Gastroesophageal sphincter (tissue), 4 donors: Measurements from ENCODE around the gene GPR132. TPM values are rescaled to one million over a fixed set of nuclear protein-coding genes. Genes with fewer than 3 reads are reported as not detected.
"Not testable (repeated sequence)": the region's sequence is repeated elsewhere in the genome, so short reads cannot be mapped to it uniquely, and the experiment has no call there.

Experiments used
- ATAC-seq: fragments of 150-250 bp; one replicate; pipeline ENCODE4 v1.9.1; 2016; ENCODE audit warnings: mild to moderate bottlenecking, moderate library complexity
- H3K27ac ChIP-seq, 4 donors: fragments of 200-600 bp; sonication (generic) in 3 of 4; 1 replicate in 3 of 4; 2 replicates in 1 of 4; pipeline ENCODE4 v1.5.1; 2016 to 2019
- H3K27me3 ChIP-seq: fragments of 200-600 bp; sonication (generic); one replicate; pipeline ENCODE4 v1.5.1; 2019
- H3K36me3 ChIP-seq, 2 donors: fragments of 200-600 bp; sonication (generic); one replicate each; pipeline ENCODE4 v1.5.1; 2019; ENCODE audit warnings: control low read depth in 1 of 2
- H3K4me1 ChIP-seq, 3 donors: fragments of 200-600 bp; sonication (generic); 1 replicate in 2 of 3; 2 replicates in 1 of 3; pipeline ENCODE4 v1.5.1; 2016 to 2019; ENCODE audit warnings: control low read depth in 2 of 3
- H3K4me3 ChIP-seq, 2 donors: fragments of 200-600 bp; sonication (generic); one replicate each; pipeline ENCODE4 v1.5.1; 2019; ENCODE audit warnings: mild to moderate bottlenecking in 1 of 2, moderate library complexity in 1 of 2
- H3K9me3 ChIP-seq, 3 donors: fragments of 200-600 bp; sonication (generic); one replicate each; pipeline ENCODE4 v1.5.1; 2017 to 2019; ENCODE audit warnings: control low read depth in 2 of 3
- EP300 ChIP-seq: sonication (generic); formaldehyde crosslinking; IDR thresholded peaks from one replicate; pipeline ENCODE4 v1.6.1; 2017; ENCODE audit warnings: antibody characterized with exemption, mild to moderate bottlenecking
- POLR2A ChIP-seq, 2 donors: fragments of 450-650 bp; IDR thresholded peaks; one replicate each; pipeline ENCODE4 v1.6.1; 2017; ENCODE audit warnings: antibody characterized with exemption in 2 of 2, mild to moderate bottlenecking in 2 of 2, moderate library complexity in 1 of 2
- POLR2AphosphoS5 ChIP-seq: sonication (generic); formaldehyde crosslinking; IDR thresholded peaks from one replicate; pipeline ENCODE4 v1.6.1; 2017; ENCODE audit warnings: antibody characterized with exemption
- WGBS, 2 donors: methylation state at CpG; one replicate each; pipeline ENCODE4 v1.1.5; 2018; ENCODE audit warnings: low coverage in 1 of 2; 5-methylcytosine and 5-hydroxymethylcytosine counted together
- total RNA-seq, 4 donors: library from RNA; depleted of rRNA; stranded (reverse); fragments of >200 nt; gene quantifications; one replicate each; pipeline ENCODE4 v1.1.0, GENCODE V29; 2016
- TF ChIP-seq, protein P1 (sequence below), 4 experiments: fragments of 200-600 bp in 2 of 4; fragments of 450-650 bp in 2 of 4; sonication (generic) in 1 of 4; IDR thresholded peaks; one replicate each; pipeline ENCODE4 v1.5.1; 2017 to 2019; ENCODE audit warnings: antibody characterized with exemption in 4 of 4, mild to moderate bottlenecking in 2 of 4, moderate library complexity in 2 of 4

The GPR132 gene
- total RNA-seq, 4 donors from 2014 or later, result 1.0 to 3.2 (median 2.1) TPM

DNA sequence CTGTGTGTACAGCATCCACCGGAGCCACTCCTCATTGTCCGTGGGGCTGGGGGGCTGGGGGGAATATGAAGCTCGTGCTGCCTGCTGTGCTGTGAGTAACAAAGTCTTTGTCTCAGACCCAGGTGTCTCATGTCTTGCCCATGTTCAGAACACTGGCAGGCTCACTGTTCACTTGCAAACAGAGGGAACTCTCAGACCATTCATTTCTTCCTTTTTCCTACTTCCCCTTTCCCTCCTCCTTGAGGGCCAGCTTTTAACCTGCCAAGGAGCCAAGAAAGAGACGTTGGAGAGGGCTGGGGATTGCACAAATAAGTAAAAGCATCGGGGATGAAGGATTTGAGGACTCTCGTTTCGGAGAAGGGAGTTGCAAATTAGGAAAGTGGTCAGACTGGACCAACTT is 21.6 kb downstream of the GPR132 start:
- Histone ChIP-seq H3K4me3 (no peak overlapping the region), H3K27ac (no peak overlapping the region), H3K27me3 (no peaks in the 10 kb centered on the region), H3K4me1 (peaks cover 0 to 16% (median 0%) of the 10 kb centered on the region in 3 donors), H3K9me3 (no peaks in the 10 kb centered on the region), H3K36me3 (no peaks in the 10 kb centered on the region)
- 53 to 100% methylated on average over 1 to 3 of the region's 7 CpGs for WGBS, 2 donors
- ATAC-seq, result no peak
- TF ChIP-seq POLR2A (IDR thresholded peaks at IDR 0.05), result no peak
- no peak for TF ChIP-seq EP300
- TF ChIP-seq POLR2AphosphoS5, result no peak
- TF ChIP-seq, protein P1, sequence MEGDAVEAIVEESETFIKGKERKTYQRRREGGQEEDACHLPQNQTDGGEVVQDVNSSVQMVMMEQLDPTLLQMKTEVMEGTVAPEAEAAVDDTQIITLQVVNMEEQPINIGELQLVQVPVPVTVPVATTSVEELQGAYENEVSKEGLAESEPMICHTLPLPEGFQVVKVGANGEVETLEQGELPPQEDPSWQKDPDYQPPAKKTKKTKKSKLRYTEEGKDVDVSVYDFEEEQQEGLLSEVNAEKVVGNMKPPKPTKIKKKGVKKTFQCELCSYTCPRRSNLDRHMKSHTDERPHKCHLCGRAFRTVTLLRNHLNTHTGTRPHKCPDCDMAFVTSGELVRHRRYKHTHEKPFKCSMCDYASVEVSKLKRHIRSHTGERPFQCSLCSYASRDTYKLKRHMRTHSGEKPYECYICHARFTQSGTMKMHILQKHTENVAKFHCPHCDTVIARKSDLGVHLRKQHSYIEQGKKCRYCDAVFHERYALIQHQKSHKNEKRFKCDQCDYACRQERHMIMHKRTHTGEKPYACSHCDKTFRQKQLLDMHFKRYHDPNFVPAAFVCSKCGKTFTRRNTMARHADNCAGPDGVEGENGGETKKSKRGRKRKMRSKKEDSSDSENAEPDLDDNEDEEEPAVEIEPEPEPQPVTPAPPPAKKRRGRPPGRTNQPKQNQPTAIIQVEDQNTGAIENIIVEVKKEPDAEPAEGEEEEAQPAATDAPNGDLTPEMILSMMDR (IDR thresholded peaks at IDR 0.05), result no peak

DNA sequence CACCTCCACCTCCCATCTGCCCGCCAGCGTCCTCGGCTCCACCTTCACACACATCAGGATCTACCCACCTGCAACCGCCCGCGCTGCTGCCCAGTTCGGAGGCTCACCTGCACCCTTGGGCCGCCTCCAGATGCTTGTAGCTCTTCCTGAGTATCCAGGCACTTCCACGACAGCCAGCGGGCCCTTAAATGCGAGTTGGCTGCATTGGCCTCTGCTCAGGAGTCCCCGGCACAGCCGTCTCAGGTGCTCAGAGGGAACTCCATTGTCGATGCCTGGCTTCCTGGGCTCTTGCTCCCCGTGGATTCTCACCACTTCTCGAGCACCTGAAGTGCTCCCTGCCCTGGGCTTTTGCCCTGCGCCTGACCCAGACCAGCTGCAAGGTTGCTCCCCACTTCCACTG is 22.4 kb downstream of the GPR132 start:
- TF ChIP-seq, protein P1 (IDR thresholded peaks at IDR 0.05), result no peak
- TF ChIP-seq EP300 (no peak), POLR2AphosphoS5 (no peak), POLR2A (IDR thresholded peaks at IDR 0.05) (no peak)
- no peaks in the 10 kb centered on the region for H3K36me3 ChIP-seq
- no peak for ATAC-seq

DNA sequence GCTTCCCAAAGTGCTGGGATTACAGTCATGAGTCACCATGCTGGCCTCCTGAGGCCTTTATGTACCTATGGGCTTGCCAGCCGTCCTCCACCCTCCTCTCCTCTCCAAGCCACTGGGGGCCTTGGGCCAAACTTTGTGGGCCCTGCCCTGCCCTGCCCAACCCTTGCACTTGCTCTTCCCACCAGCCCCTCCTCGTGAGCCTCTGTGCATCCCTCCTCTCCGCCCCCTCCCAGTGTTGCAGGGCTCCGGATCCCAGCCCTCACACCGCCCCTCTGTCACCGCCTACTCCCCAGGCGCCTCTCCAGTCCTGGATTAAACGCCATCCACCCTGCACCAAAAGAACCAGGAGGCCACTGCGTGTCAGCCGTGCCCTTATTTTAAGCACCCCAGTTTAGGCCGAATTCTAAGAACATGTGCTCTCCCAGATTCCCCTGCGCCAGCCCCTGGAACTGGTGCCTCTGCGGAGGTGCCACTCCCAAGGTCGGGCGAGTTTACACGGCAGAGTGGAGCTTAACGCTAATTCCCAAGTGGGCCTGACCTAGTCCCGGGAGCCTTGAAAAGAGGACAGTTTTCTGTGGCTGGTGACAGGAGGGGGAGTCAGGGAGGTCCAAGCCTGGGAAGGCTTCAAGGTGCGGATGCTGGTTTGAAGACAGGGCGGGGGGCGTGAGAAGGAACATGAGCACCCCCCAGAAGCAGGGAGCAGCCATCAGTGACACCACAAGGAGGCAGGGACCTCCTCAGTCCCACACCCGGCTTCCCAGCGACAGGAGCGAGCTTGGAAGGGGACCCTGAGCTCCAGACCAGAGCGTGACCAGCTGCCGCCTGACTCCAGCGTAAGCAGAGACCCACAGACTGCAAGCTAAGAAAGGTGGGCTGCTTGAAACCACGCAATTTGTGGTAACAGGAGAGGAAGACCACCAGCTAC is 23.1 kb downstream of the GPR132 start:
- Histone ChIP-seq H3K4me1 (peaks cover 0 to 17% (median 0%) of the 10 kb centered on the region in 3 donors), H3K4me3 (no peak overlapping the region), H3K36me3 (no peaks in the 10 kb centered on the region), H3K27me3 (no peaks in the 10 kb centered on the region), H3K9me3 (no peaks in the 10 kb centered on the region), H3K27ac (no peak overlapping the region)
- 60 to 77% methylated on average over 5 to 6 of the region's 28 CpGs for WGBS, 2 donors
- no peak for ATAC-seq
- TF ChIP-seq, protein P1 (IDR thresholded peaks at IDR 0.05), result no peak
- TF ChIP-seq POLR2AphosphoS5, result no peak
- no peak for TF ChIP-seq EP300
- no peak for TF ChIP-seq POLR2A (IDR thresholded peaks at IDR 0.05)

More for the DNA sequence above, 22.4 kb downstream of the GPR132 start:
- no peaks in the 10 kb centered on the region for H3K27me3 ChIP-seq
- H3K27ac ChIP-seq, result no peak overlapping the region
- WGBS, 2 donors, result 100% methylated on average over 3 of the region's 17 CpGs; no CpG with 5 or more reads in 1 of the 2 donors
- no peaks in the 10 kb centered on the region for H3K9me3 ChIP-seq
- no peak overlapping the region for H3K4me3 ChIP-seq
- H3K4me1 ChIP-seq, result peaks cover 0 to 17% (median 0%) of the 10 kb centered on the region in 3 donors

DNA sequence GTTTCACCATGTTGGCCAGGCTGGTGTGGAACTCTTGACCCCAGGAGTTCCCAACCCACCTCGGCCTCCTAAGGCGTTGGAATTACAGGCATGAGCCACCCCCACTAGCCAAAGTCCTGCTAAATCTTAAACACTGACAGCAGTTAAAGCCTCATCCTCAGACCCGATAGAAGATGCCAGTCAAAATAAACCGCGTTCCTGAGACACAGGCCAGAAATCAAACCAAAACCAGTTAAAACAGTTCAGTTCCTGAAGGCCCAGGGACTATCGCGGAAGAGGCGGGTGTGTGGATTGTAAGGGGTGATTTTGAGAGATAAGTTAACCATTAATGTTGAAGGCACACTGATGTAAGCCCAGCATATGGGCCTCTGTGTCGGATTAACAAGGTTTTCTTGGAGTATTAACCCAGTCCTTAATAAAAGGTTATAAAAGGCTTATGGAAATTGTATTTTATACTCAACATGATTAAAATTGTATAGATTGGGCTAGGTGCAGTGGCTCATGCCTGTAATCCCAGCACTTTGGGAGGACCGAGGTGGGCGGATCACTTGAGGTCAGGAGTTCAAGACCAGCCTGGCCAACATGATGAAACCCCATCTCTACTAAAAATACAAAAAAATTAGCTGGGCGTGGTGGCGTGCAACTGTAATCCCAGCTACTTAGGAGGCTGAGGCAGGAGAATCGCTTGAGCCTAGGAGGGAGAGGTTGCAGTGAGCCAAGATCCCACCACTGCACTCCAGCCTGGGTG is 25.6 kb downstream of the GPR132 start:
- no peak for ATAC-seq
- no peak overlapping the region for H3K4me3 ChIP-seq
- no peaks in the 10 kb centered on the region for H3K9me3 ChIP-seq
- TF ChIP-seq, protein P1 (IDR thresholded peaks at IDR 0.05), result no peak
- TF ChIP-seq EP300 (no peak), POLR2A (IDR thresholded peaks at IDR 0.05) (no peak)
- no peak overlapping the region for H3K27ac ChIP-seq
- 71 to 87% methylated on average over 5 to 13 of the region's 14 CpGs for WGBS, 2 donors
- no peaks in the 10 kb centered on the region for H3K36me3 ChIP-seq
- peaks cover 0 to 6% (median 0%) of the 10 kb centered on the region in 3 donors for H3K4me1 ChIP-seq
- no peaks in the 10 kb centered on the region for H3K27me3 ChIP-seq

DNA sequence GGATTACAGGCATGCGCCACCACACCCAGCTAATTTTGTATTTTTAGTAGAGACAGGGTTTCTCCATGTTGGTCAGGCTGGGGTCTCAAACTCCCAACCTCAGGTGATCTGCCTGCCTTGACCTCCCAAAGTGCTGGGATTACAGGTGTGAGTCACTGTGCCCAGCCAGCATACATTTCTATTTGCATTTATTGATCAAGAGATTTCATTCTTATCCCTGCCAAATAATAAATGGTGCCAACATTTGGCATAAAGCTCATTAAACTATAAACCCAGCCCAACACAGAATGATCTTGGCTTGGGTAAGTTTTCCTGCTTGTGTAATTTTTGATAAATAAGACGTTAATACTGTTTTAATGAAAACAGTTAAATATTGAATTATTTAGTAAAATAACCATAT is 29.6 kb downstream of the GPR132 start:
- H3K4me3 ChIP-seq, H3K27ac ChIP-seq, ATAC-seq, H3K4me1 ChIP-seq, H3K36me3 ChIP-seq, H3K9me3 ChIP-seq: not testable (repeated sequence)
- peaks cover 16% of the 10 kb centered on the region for H3K27me3 ChIP-seq
- WGBS, 2 donors, result 60 to 76% methylated on average over 1 to 2 of the region's 2 CpGs
